ENCODE results near the gene HBP1.
"Not testable (repeated sequence)": the region's sequence is repeated elsewhere in the genome, so short reads cannot be mapped to it uniquely, and the experiment has no call there.

HBP1 gene

DNA sequence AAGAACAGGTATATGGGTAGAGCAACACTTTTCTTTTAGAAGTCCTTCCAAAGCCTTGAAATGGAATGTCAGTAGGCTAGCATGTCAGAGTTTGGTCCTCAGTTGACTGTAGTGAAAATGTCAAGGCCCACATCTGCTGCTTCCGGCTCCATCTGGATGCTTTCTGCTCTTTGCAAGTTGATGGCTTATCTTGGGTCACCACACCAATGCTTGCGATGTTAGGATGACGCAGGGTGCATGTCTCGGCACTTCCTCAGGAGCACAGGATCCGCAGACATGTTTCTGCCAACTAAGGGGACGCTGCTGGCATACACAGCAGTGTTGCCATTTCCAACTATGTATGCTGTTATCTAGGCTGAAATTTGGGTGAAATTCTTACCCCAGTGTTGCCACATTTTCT is 14.0 kb upstream of the HBP1 start:
- DNase-seq (ENCODE audit: low read depth): no peak

DNA sequence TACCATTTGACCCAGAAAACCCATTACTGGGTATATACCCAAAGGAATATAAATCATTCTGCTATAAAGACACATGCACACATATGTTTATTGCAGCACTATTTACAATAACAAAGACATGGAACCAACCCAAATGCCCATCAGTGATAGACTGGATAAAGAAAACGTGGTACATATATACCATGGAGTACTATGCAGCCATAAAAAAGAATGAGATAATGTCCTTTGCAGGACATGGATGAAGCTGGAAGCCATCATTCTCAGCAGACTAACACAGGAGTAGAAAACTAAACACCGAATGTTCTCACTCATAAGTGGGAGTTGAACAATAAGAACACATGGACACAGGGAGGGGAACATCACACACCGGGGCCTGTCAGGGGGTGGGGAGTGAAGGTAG is 13.1 kb upstream of the HBP1 start:
- DNase-seq (ENCODE audit: low read depth): not testable (repeated sequence)

DNA sequence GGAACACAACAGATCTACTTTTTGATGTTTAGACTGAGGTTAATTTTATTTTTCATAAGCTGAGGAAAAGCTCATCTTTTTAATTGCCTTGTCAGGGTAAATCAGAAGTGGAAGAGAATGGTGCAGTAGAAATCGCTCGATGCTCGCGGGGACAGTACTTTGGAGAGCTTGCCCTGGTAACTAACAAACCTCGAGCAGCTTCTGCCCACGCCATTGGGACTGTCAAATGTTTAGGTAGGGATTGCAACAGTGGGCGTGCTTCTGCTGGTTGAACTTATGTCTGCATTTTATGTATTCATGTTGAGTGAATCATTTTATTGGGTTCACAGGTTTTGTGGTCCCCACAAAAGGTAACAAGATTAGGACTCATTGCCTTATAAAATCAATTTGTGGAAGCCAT is 11.7 kb upstream of the HBP1 start:
- DNase-seq (ENCODE audit: low read depth): no peak

DNA sequence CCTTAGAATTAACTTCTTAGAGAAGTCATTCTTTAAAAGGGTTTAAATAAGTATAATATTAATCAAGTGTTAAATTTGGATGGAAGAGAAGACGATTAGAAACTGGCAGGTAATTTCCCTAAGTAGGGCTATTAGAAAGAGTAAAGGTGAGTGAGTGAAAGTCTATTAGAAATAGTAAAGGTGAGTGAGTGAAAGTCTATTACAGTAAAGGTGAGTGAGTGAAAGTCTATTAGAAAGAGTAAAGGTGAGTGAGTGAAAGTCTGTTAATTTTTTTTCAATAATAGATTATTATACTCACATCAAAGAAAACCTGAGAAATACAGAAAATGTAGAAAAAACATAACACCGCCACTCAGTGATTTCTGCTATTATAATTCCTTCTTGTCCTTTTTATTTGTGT is 10.8 kb upstream of the HBP1 start:
- DNase-seq (ENCODE audit: low read depth): no peak

DNA sequence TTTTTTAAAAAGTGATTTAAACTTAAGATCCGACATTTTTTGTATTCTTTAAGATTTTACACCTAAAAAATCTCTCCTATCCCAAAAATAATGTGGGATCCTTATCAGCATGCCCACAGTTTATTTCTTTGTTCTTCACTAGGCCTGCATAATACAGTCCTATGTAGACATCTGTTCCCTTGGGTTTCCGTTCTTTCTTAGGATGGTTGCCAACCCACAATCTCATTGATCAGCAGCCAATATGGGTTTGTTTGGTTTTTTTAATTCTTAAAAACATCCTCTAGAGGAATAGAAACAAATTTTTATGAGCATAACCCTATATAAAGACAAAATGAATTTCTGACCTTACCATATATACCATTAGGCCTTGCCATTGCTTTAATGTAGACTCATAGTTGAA is 8.4 kb upstream of the HBP1 start:
- no peak for DNase-seq (ENCODE audit: low read depth)

DNA sequence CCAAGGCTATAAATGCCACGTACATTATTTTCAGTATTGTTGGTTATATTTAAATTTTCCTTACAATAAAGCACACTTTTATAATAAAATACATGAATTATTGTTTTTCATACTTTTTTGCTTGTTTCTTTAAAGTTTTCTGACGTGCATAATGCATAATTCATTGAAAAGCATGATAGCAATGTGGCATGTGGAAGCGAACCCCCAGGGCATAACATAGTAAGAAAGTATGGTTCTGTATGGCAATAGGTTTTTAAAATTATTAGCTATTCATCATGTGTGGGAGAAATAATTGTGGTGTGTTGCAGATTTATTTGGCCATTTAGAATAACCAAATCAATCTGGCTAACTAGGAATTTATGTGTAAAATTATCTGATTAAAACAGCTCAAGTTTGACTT is 7.4 kb upstream of the HBP1 start:
- DNase-seq (ENCODE audit: low read depth): no peak

DNA sequence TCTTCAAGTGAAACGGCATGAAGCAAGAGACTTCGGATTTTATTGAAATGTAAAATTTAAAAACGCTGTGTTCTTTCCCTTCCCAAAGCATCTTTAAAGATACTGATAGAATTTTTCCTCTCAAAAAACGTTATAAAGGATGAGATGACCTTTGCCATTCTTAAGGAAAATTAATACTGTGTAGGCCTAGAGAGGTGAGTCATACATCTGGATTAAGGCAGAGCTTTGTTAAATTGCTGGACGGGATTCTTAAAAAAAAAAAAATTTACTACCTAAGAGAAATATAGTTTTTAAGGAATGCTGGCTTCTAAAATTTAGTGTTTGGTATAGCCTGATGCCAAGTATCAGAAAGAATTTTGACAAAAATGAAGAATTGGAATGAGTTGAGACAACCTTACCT is 6.3 kb upstream of the HBP1 start:
- no peak for DNase-seq (ENCODE audit: low read depth)

DNA sequence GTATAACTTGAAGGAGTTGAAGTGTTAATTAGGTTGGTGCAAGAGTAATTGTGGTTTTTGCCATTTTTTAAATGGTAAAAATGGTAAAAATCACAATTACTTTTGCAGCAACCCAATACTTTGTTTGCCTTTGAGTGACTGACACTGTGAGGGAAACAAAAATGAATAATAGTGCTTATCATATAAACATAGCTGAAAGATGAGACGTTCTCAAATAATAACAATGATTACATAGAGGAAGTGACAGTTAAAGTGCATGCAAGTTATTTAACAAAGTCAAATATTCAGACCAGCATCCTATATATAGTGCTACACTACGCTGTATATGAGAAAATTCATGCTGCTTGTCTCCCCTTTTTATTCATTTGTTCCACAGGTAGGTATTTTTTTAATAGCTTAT is 4.7 kb upstream of the HBP1 start:
- DNase-seq (ENCODE audit: low read depth): no peak

DNA sequence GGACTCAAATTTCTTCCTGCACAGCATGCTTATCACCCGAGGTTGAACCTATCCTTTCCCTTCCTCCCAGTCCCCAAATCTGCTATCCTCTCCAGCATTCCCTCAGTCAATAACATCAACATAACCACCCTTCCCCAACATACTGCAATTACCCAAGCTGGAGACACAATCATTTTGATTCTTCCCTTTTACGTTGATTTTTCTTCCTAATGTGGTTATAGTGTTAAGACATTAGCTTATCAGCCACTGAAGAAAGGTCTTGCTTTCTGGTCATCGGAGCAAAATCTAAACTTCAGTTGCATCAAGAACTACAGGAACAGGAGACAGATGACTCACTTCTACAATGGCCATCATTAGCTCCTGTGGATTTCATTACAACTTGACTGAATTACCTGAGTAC is 3.5 kb upstream of the HBP1 start:
- DNase-seq (ENCODE audit: low read depth): no peak

DNA sequence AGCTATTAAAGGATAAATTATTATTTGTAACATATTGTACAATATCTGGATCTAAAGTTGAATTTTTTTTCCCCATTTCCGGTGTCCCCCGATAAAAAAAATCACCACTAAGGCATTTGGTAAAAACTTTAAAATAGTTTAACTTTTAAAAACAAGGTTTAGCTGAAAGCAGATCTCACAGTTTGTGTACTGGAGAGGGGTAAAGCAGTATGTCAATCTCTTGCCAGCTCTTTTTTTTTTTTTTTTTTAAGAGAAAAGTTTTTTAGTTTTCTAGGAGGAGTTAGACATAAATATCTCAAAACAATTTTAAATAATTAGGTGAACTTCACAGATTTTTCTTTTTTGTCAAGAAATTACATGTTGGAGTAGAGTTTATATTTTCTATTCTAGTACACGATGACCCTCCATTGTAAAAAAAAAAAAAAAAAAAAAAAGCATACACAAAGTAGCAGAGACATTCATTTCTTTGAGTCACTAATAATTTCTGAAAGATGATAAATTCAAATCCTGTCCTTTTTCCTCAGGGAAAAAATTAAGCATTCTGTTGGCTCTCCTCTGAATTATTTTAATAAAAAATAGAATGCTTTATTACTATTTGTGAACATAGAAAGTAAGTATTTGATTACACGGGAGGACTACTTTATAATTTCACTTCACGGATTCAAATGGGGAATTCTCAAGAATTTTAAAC is 1.9 kb upstream of the HBP1 start:
- DNase-seq (ENCODE audit: low read depth): no peak

DNA sequence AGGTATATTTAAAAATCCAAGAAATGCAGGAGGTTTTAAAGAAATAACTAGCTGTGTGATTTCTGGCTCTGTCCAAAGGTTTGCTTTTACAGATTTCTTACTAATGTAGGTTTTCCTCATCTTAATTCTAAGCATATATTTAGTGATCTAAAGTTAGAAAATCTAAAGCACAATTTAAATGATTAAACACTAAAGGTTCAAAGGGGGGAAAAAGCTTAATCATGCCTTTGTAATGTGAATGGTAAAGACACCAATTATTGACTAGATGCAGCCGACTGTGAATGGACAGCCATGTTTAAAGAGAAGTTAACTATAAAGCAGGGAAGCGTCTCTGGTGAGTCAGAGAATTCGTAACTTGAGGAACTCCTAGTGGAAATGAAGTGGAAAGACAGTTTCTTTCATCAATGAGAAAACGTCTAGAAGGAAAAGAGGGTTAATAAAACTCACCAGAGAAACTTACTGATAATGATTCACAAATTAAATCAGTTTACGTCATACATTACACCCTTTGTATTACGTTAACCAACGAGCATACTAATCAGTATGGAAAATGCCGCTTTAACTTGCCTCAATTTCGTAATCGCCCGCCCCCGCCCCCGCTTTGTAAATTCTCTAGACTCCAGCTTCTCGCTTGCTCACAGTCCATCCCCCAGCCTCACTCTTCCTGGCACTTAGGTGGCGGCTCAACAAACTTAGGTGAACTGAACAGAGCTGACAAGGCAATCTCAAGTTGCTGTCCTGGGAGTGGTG is 1.1 kb upstream of the HBP1 start:
- DNase-seq (ENCODE audit: low read depth): peak; percentile 67

DNA sequence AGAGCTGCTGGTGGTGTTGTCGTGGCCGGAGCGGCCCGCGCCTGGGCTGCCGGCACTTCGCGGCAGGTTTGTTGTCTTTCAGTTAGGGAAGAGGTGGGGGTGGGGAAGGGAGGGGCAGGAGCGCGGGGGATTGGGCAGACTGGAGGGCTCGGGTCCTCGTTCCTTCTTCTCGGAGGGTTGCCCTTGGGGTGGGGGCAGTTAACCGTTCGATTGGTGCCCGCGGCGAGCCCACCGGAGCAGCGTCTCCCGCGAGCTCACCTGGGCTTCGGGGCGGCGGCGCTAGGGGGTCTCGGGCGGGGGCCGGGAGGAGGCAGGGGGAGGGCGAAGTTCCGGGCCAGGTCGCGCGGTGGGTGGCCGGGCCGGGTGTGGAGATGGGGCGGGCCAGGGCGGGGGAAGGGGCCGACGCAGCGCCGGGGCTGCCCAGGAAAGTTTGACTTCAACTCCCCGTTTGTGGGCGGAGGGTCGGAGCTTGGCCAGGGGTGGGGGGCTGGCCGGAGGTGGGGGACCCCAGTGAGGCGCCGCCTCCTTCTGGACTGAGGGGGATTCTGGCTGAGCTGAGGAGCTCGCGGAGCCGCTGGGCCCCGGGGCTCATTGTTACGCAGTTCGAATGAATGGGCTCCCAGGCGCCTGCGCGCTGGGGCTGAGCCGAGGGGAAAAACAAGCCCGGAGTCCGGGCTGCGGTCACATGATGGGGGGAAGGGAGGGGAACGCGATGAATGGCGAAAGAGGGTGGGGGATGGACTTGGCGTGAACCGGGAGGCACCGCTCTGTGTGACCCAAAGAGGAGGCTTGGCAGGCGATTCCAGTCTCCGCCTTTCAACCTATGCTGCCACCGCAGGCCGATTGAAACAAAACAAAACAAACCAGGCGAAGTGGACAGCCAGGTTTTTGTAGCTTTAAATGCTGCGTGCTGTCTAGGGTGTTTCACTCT is 582 bp downstream of the HBP1 start:
- peak; percentile 73 for DNase-seq (ENCODE audit: low read depth)

DNA sequence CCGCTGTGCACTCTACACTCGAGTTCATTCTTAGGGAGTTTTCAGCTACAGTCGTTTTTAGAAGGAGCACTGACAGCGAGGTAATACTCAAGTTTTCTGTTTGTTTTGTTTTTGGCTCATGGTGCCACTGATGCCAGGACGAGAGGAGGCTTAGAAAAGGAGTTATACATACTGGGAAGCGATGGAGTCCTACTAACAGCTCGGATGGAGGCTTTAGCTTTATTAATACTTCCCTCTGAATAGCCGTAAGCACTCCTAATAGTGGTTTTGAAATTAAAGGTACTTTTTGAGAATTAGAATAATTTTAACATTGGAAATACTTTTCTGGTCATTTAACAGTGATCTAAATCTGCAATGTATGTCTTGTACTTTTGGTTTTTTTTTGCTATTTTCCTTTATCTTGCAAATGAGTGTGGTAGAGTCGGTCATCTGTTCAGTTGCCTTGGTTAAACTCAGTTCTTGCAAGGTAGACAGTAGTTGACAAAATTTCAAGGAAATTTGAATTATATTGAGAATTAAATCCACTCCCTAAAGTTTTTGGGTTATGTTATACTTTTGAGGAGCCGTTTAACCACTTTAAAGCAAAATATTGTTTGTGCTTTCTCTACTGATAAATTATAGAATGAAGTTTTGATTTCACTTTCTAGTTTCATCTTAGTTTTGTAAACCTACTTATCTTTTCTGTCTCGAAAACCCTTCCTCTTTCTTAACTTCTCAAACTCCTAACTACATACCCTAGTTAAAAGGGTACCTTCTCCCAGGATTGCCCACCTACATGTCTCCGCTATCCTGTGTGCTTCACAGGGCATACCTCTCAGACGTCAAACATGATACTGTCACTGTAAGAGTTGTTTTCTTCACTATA is 1.5 kb downstream of the HBP1 start:
- DNase-seq (ENCODE audit: low read depth): no peak

DNA sequence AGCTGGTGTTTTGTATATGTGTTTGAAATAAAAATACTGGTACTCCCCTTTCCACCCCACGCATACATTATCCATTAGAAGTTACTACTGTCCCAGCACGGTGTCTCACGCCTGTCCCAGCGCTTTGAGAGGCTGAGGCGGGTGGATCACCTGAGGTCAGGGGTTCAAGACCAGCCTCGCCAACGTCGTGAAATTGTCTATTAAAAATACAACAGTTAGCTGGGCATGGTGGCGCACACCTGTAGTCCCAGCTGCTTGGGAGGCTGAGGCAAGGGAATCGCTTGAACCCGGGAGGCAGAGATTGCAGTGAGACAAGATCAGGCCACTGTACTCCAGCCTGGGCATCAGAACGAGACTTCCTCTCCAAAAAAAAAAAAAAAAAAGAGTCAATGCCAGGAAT is 2.7 kb downstream of the HBP1 start:
- DNase-seq (ENCODE audit: low read depth): no peak

DNA sequence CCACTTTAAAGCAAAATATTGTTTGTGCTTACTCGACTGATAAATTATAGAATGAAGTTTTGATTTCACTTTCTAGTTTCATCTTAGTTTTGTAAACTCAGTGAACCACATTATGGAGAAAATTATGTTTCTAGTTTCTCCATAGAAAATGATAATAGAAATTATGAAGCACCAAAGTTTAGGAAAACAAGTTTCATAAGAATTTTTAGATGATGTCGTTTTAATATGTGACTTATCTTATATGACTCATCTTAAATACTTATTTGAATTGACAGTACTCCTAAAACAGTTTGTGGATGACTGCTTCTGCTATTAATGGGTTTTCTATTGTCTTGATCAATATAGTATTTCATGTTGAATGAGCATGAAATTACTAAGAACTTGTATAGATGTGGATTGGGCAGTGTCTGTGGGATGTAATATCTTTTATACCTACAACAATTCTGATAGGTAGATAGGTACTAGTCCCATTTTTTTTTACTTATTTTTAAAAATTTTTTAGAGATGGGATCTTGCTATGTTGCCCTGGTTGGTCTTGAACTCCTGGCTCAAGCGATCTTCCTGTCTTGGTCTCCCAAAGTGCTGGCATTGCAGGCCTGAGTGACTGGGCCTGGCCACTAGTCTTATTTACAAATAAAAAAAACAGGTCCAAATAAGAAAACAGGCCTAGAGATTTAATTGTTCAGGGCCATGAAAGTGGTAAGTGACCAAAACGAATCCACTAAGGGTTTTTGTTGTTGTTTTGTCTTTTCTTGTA is 3.7 kb downstream of the HBP1 start:
- DNase-seq (ENCODE audit: low read depth): no peak

DNA sequence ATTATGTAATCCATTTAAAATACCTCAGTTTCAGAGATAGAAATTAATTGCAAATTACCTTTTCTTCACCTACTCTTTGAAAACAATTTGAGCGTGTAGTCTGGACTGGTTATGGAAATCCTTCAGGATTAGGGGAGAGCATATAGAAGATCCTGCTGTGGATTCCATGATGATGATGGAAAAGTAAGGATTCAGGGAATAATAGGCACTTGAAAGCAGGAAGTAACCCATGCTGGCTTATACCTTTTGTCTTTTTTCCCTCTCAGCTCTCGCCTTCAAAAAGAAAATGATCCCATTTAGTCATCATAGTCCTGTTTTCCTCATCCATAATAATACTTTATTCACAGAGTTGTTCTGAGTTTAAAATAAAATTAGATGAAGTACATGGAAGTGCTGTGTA is 4.4 kb downstream of the HBP1 start:
- DNase-seq (ENCODE audit: low read depth): no peak

DNA sequence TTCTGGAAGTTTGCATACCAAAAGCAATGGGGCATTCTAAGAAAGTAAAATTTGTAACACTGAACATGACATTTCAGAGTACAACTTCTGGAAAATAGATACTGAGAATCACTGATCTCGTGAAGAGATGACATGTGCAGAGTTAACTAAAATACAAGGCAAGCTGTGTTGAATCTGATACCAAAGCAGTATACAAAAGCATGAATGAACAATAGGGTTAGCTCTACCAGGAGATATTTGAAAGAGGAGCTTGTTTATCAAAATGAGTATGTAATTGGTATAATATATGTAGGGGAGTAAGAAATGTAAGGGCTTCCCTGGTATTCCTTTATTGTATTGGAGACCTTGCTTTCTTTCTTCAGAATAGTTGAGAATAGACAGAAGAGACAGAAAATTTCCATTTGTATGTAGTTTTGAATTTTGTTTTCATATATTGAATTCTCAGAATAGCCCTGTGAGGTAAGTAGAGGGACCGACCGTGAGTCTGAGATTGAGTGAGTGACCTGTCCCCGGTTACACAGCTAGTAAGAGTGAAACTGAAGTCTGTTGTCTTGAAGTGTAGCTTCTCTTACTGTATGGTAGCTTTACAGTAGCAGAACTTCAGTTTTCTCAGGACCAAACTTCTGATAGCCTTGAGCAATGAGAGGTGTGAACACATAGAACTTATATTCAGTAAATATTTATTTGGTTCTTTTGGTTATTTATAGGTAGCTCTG is 5.0 kb downstream of the HBP1 start:
- DNase-seq (ENCODE audit: low read depth): no peak

DNA sequence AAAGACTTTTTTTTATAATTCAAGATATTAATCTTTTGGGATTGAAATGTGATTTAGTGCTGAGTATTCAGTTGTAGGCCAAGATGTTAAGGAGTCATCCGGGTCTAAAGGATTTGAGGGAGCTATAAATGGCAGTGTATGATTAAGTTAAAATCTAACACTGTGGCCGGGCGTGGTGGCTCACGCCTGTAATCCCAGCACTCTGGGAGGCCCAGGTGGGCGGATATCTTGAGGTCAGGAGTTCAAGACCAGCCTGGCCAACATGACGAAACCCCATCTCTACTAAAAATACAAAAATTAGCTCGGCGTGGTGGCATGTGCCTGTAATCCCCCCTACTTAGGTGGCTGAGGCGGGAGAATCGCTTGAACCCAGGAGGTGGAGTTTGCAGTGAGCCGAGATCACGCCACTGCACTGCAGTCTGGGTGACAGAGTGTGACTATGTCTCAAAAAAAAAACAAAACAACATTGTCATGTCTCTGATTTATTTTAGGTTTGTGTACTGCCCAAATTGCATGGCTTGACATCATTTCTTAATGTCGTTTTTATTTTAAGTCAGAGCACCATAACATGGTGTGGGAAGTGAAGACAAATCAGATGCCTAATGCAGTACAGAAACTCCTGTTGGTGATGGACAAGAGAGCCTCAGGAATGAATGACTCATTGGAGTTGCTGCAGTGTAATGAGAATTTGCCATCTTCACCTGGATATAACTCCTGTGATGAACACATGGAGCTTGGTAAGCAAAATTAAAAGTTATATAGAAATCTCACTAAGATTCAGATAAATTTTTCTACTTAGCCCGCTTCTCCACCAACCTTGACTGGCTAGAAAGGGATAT is 10.7 kb downstream of the HBP1 start:
- DNase-seq (ENCODE audit: low read depth): no peak

DNA sequence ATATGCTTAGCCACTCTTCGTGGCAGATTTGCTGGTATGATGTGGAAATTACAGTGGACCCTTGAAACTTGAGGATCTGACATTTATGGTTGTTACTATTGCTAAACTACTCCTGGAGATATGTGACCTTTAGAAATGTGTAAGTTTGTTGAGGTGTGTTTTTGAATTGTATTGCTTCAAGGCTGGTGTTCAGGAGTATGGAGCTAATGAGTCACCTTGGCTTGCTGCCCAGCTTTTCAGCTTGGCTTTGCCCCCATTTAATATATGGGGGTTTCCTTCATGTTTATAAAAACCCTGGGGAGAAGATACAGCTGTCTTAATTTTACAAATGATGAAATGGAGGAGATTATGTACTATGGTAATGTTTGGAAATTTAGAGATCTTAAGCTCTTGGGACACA is 11.6 kb downstream of the HBP1 start:
- peak; percentile 24 for DNase-seq (ENCODE audit: low read depth)

DNA sequence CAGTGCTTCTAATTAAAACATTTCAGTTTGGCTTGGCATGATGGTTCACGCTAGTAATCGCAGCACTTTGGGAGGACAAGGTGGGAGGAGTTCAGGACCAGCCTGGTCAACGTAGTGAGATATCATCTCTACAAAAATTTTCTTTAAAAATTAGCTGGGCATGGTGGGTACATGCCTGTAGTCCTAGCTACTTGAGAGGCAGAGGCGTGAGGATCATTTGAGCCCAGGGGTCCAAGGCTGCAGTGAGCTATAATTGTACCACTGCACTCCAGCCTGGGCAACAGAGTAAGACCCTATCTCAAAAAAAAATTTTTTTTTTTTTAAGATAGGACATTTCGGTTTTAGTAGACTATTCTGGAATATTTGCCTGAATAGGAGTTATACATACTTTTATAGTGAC is 12.4 kb downstream of the HBP1 start:
- DNase-seq (ENCODE audit: low read depth): no peak
